Measurements from ENCODE around the gene RAB1A.

The RAB1A gene

DNA sequence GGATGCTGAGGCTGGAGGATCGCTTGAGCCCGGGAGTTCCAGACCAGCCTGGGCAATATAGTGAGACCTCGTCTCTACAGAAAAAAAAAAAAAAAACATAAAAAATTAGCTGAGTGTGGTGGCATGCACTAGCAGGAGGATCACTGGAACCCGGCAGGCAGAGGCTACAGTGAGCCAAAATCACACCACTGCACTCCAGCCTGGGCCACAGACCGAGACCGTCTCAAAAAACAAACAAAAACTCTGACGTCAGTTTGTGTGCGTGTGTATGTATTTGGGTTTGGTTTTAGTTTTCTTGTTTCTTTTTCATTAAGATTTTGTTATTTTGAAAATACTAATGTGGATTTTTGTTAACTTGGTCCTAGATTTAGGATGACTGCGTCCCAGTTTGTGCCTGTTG is 54.7 kb downstream of the RAB1A start:
- Histone ChIP-seq H3K4me1 (ENCODE audit: low read length) (peaks cover 13% of the 10 kb centered on the region), H3K36me3 (replicated peaks; ENCODE audit: low read depth, low read length) (peaks cover 64% of the 10 kb centered on the region), H3K27me3 (ENCODE audit: low read depth, low read length) (no peaks in the 10 kb centered on the region), H4K20me1 (ENCODE audit: insufficient read depth, low read length) (peaks cover 25% of the 10 kb centered on the region), H3K9ac (ENCODE audit: low read length) (no peak overlapping the region), H3K9me3 (ENCODE audit: insufficient read depth, low read length) (no peaks in the 10 kb centered on the region), H3K4me2 (ENCODE audit: low read length) (no peak overlapping the region), H2AFZ (ENCODE audit: low read depth, low read length) (no peak overlapping the region), H3K27ac (ENCODE audit: low read length) (no peak overlapping the region), H3K79me2 (ENCODE audit: low read length) (no peaks in the 10 kb centered on the region), H3K4me3 (ENCODE audit: low read length) (no peak overlapping the region)
- TF ChIP-seq, protein P1, sequence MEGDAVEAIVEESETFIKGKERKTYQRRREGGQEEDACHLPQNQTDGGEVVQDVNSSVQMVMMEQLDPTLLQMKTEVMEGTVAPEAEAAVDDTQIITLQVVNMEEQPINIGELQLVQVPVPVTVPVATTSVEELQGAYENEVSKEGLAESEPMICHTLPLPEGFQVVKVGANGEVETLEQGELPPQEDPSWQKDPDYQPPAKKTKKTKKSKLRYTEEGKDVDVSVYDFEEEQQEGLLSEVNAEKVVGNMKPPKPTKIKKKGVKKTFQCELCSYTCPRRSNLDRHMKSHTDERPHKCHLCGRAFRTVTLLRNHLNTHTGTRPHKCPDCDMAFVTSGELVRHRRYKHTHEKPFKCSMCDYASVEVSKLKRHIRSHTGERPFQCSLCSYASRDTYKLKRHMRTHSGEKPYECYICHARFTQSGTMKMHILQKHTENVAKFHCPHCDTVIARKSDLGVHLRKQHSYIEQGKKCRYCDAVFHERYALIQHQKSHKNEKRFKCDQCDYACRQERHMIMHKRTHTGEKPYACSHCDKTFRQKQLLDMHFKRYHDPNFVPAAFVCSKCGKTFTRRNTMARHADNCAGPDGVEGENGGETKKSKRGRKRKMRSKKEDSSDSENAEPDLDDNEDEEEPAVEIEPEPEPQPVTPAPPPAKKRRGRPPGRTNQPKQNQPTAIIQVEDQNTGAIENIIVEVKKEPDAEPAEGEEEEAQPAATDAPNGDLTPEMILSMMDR (IDR thresholded peaks at IDR 0.05; ENCODE audit: low read depth, low read length), result no peak
- no peak for TF ChIP-seq EZH2phosphoT487 (IDR thresholded peaks at IDR 0.05; ENCODE audit: low read depth)

DNA sequence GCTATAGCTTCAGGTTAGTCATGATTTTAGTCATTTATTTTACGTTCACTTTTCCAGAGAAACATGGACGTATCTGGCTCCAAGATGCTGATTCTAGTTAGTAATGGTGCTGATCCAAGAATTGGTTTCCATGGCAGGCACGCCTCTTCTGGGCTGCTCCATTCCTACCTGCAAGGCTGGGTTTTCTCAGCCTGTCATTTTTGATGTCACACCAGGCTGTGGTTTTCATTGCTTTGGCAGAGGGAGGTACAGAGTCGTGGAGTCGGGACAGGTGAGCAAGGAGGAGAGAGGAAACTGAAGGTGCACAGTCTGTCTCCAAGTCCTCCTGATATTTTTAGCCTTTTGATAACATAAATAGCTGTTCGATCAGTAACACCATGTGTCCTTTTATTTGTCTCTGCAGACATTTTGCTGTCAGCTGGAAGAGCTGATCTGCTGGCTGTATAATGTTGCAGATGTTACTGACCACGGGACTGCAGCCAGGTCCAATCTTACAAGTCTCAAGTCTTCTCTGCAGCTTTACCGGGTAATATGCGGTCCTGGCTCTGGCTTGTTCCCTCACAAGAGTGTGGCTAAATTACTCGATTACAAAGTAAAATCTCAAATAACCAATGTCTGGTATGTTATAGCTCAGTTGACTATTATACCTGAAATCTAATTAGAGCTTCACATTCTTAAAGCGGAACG is 55.9 kb downstream of the RAB1A start:
- H3K4me1 ChIP-seq (ENCODE audit: low read length), result peaks cover 13% of the 10 kb centered on the region
- no peaks in the 10 kb centered on the region for H3K27me3 ChIP-seq (ENCODE audit: low read depth, low read length)
- H3K9ac ChIP-seq (ENCODE audit: low read length), result no peak overlapping the region
- H3K4me3 ChIP-seq (ENCODE audit: low read length), result no peak overlapping the region
- H3K27ac ChIP-seq (ENCODE audit: low read length), result no peak overlapping the region
- H2AFZ ChIP-seq (ENCODE audit: low read depth, low read length), result no peak overlapping the region
- no peaks in the 10 kb centered on the region for H3K79me2 ChIP-seq (ENCODE audit: low read length)
- no peak overlapping the region for H3K4me2 ChIP-seq (ENCODE audit: low read length)
- TF ChIP-seq EZH2phosphoT487 (IDR thresholded peaks at IDR 0.05; ENCODE audit: low read depth), result no peak
- TF ChIP-seq, protein P1 (IDR thresholded peaks at IDR 0.05; ENCODE audit: low read depth, low read length), result no peak
- peaks cover 58% of the 10 kb centered on the region for H3K36me3 ChIP-seq (replicated peaks; ENCODE audit: low read depth, low read length)
- no peaks in the 10 kb centered on the region for H3K9me3 ChIP-seq (ENCODE audit: insufficient read depth, low read length)
- peaks cover 29% of the 10 kb centered on the region for H4K20me1 ChIP-seq (ENCODE audit: insufficient read depth, low read length)

- Histone ChIP-seq H3K9me3 (ENCODE audit: insufficient read depth, low read length) (no peaks in the 10 kb centered on the region), H3K79me2 (ENCODE audit: low read length) (no peaks in the 10 kb centered on the region), H3K4me1 (ENCODE audit: low read length) (peaks cover 15% of the 10 kb centered on the region), H3K9ac (ENCODE audit: low read length) (no peak overlapping the region), H3K4me3 (ENCODE audit: low read length) (no peak overlapping the region), H3K36me3 (replicated peaks; ENCODE audit: low read depth, low read length) (peaks cover 45% of the 10 kb centered on the region), H2AFZ (ENCODE audit: low read depth, low read length) (no peak overlapping the region), H3K27ac (ENCODE audit: low read length) (no peak overlapping the region), H4K20me1 (ENCODE audit: insufficient read depth, low read length) (peaks cover 33% of the 10 kb centered on the region), H3K4me2 (ENCODE audit: low read length) (peak overlapping the region; percentile 36), H3K27me3 (ENCODE audit: low read depth, low read length) (no peaks in the 10 kb centered on the region)
- TF ChIP-seq EZH2phosphoT487 (IDR thresholded peaks at IDR 0.05; ENCODE audit: low read depth), result no peak
- TF ChIP-seq, protein P1 (IDR thresholded peaks at IDR 0.05; ENCODE audit: low read depth, low read length), result no peak
Measured at GRCh38 chr2:65072181-65072970, 57.5 kb downstream of the RAB1A start.

- Histone ChIP-seq H3K9me3 (ENCODE audit: insufficient read depth, low read length) (no peaks in the 10 kb centered on the region), H3K27me3 (ENCODE audit: low read depth, low read length) (no peaks in the 10 kb centered on the region), H4K20me1 (ENCODE audit: insufficient read depth, low read length) (peaks cover 33% of the 10 kb centered on the region), H3K9ac (ENCODE audit: low read length) (no peak overlapping the region), H3K79me2 (ENCODE audit: low read length) (no peaks in the 10 kb centered on the region), H3K4me2 (ENCODE audit: low read length) (no peak overlapping the region), H2AFZ (ENCODE audit: low read depth, low read length) (no peak overlapping the region), H3K4me1 (ENCODE audit: low read length) (peaks cover 15% of the 10 kb centered on the region), H3K27ac (ENCODE audit: low read length) (no peak overlapping the region), H3K4me3 (ENCODE audit: low read length) (no peak overlapping the region), H3K36me3 (replicated peaks; ENCODE audit: low read depth, low read length) (peaks cover 43% of the 10 kb centered on the region)
- TF ChIP-seq, protein P1 (IDR thresholded peaks at IDR 0.05; ENCODE audit: low read depth, low read length), result no peak
- TF ChIP-seq EZH2phosphoT487 (IDR thresholded peaks at IDR 0.05; ENCODE audit: low read depth), result no peak
Measured at GRCh38 chr2:65071499-65072180, 58.3 kb downstream of the RAB1A start.
